Chondrocyte (in vitro differentiated cells): Measurements from ENCODE around the gene TAGAP. TPM values are rescaled to one million over a fixed set of nuclear protein-coding genes. Genes with fewer than 3 reads are reported as not detected.
"Not testable (repeated sequence)": the region's sequence is repeated elsewhere in the genome, so short reads cannot be mapped to it uniquely, and the experiment has no call there.

Source experiments
- DNase-seq: peaks from one replicate; pipeline ENCODE4 v3.0.0; 2021; ENCODE audit warnings: mixed read lengths, low spot score
- H3K27ac Mint-ChIP-seq: one replicate; pipeline ENCODE4 v1.8.0; 2021; ENCODE audit warnings: mild to moderate bottlenecking, moderate library complexity, mixed read lengths; ENCODE audit not compliant: unreplicated experiment
- H3K27me3 Mint-ChIP-seq: 2 replicates; pipeline ENCODE4 v1.8.0; 2021; ENCODE audit warnings: low read depth, mixed read lengths
- H3K36me3 Mint-ChIP-seq: 2 replicates; pipeline ENCODE4 v1.8.0; 2021; ENCODE audit warnings: low read depth, mixed read lengths
- H3K4me1 Mint-ChIP-seq: 2 replicates; pipeline ENCODE4 v1.8.0; 2021; ENCODE audit warnings: low read depth, mild to moderate bottlenecking, mixed read lengths
- H3K4me3 Mint-ChIP-seq: one replicate; pipeline ENCODE4 v1.8.0; 2021; ENCODE audit warnings: mild to moderate bottlenecking, moderate library complexity, mixed read lengths; ENCODE audit not compliant: unreplicated experiment
- H3K9me3 Mint-ChIP-seq: 2 replicates; pipeline ENCODE4 v1.8.0; 2021; ENCODE audit warnings: low read depth, mixed read lengths
- CTCF ChIP-seq: fragments of 200-600 bp; sonication (generic); IDR thresholded peaks from 2 replicates; pipeline ENCODE4 v1.5.0; 2021; ENCODE audit warnings: antibody characterized with exemption, mild to moderate bottlenecking, moderate library complexity
- total RNA-seq: library from RNA; stranded (reverse); gene quantifications from 3 replicates; pipeline ENCODE4 v1.2.1, GENCODE V29; 2021

TAGAP gene
- total RNA-seq, 1 donor from 2014 or later: not detected

GRCh38 chr6:159039885-159040258, 4.9 kb downstream of the TAGAP start:
- no peak for TF ChIP-seq CTCF
- Mint-ChIP-seq H3K9me3 (no peaks in the 10 kb centered on the region), H3K36me3 (no peaks in the 10 kb centered on the region), H3K4me3 (no peak overlapping the region), H3K27me3 (peaks cover 6% of the 10 kb centered on the region), H3K4me1 (peaks cover 6% of the 10 kb centered on the region), H3K27ac (no peak overlapping the region)
- no peak for DNase-seq

DNA sequence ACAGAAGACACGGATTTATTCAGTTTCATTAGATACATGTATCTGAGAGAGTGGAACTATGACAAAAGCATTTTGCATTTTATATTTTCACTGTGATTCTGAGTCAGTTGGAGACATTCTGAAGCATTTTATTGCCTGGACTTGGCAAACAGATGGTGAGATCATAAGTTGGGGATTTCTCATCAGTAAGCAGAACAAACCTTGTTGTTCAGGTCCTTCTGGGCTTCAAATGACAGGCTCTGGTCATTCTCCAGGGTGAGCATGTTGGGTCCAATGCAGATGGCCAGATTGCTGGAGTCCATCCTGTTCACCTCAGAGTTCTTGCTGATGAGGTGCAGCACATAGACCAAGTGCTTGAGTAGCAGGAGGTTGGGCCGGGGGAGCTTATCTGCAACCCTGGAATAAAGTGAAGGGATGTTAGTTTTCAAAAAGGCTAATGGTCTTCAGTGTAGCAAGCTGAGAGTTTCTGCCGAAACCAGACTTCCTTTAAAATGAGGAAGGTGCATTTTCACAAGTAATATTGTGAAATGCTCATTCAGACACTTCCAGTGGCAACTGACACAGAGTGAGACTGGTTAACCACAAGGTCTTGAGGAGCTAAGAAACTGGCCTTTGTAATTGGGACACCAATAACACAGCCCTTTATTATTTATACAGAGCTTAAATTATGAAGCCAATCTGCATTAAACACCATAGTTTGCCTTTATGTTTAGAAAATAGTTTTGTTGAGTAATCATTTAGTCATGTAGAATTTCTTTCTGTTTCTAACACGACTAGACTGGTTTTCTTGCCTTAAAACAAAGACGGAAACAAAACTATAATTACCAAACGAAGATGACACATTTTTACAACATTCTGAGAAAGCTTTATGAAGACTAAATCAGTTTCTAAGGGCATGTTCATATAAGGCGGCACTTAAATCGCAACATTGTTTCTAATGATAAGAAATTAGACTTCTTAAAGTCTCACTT, 5.6 kb downstream of the TAGAP start:
- no peaks in the 10 kb centered on the region for H3K36me3 Mint-ChIP-seq
- no peaks in the 10 kb centered on the region for H3K9me3 Mint-ChIP-seq
- no peak for DNase-seq
- no peak overlapping the region for H3K4me3 Mint-ChIP-seq
- no peak for TF ChIP-seq CTCF
- no peak overlapping the region for H3K27ac Mint-ChIP-seq
- peaks cover 3% of the 10 kb centered on the region for H3K4me1 Mint-ChIP-seq
- peaks cover 2% of the 10 kb centered on the region for H3K27me3 Mint-ChIP-seq

DNA sequence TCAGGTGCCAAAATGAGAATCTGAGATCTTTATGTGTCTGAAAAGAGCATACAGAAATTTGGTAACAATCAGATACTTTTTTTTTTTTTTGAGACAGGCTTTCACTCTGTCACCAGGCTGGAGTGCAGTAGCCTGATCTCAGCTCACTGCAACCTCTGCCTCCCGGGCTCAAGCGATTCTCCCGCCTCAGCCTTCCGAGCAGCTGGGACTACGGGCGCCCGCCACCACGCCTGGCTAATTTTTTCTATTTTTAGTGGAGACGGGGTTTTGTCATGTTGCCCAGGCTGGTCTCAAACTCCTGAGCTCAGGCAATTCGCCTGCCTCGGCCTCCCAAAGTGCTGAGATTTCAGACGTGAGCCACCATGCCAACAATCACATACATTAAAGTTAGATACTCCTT, 6.5 kb downstream of the TAGAP start:
- not testable (repeated sequence) for H3K9me3 Mint-ChIP-seq, H3K4me1 Mint-ChIP-seq, H3K27ac Mint-ChIP-seq, H3K4me3 Mint-ChIP-seq, H3K27me3 Mint-ChIP-seq, H3K36me3 Mint-ChIP-seq, DNase-seq

DNA sequence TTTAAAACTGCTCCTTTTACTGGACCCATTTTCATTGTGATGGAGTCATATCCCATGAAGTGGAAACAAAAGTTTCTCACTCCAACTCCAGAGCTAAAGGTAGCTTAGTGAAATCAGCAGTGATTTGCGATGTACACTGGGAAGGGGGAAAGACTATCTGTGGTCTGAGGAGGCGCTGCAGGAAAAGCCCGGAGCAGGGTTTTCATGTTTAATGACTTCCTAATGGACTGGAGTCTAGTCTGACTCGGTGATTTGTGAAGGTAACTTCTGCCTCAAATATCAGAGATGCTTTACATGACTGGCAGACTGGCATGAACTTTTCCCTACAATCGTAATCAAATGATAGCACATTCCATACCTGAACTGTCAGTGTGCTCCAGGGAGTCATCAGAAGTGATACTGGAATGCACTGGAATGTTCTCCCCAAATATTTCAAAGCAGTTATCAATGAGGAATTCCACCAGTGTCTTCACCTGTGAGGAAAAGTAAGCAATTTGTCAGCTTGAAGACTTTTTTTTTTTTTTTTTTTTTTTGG, 7.0 kb downstream of the TAGAP start:
- Mint-ChIP-seq H3K36me3 (no peaks in the 10 kb centered on the region), H3K27me3 (no peaks in the 10 kb centered on the region), H3K27ac (no peak overlapping the region), H3K9me3 (no peaks in the 10 kb centered on the region), H3K4me3 (no peak overlapping the region), H3K4me1 (peaks cover 3% of the 10 kb centered on the region)
- TF ChIP-seq CTCF: no peak
- no peak for DNase-seq

- no peak for DNase-seq
- Mint-ChIP-seq H3K36me3 (no peaks in the 10 kb centered on the region), H3K4me3 (no peak overlapping the region), H3K27me3 (no peaks in the 10 kb centered on the region), H3K4me1 (no peaks in the 10 kb centered on the region), H3K9me3 (no peaks in the 10 kb centered on the region), H3K27ac (no peak overlapping the region)
- TF ChIP-seq CTCF: no peak
Observed at GRCh38 chr6:159036673-159037072, 8.1 kb downstream of the TAGAP start.
